HG02981 (cell line): ENCODE results near the gene MFAP3L.
"Not testable (repeated sequence)": the region's sequence is repeated elsewhere in the genome, so short reads cannot be mapped to it uniquely, and the experiment has no call there.

Experiments used
- ATAC-seq: cut with Tn5 transposase; IDR thresholded peaks from one replicate; pipeline ENCODE4 v1.9.1; 2021; ENCODE audit warnings: mild to moderate bottlenecking, moderate library complexity; ENCODE audit not compliant: unreplicated experiment

The MFAP3L gene

GRCh38 chr4:170026253-170027021 lies at the start of gene MFAP3L:
TSS of gene MFAP3L (minus strand) at chr4:170026395. CDS start at chr4:170005877, 20,518 bp downstream.
- peak; percentile 87 for ATAC-seq

- no peak for ATAC-seq
Measured at GRCh38 chr4:170071196-170071595, 45.0 kb upstream of the MFAP3L start.

- no peak for ATAC-seq
Measured at GRCh38 chr4:170068438-170069128, 42.4 kb upstream of the MFAP3L start.

GRCh38 chr4:170059421-170059820 lies 33.2 kb upstream of the MFAP3L start:
- ATAC-seq, result no peak

- no peak for ATAC-seq
Measured at GRCh38 chr4:170058826-170059225, 32.6 kb upstream of the MFAP3L start.

- ATAC-seq, result no peak
Measured at GRCh38 chr4:170057866-170058265, 31.7 kb upstream of the MFAP3L start.

GRCh38 chr4:170052919-170053318 lies 26.7 kb upstream of the MFAP3L start:
- no peak for ATAC-seq

- ATAC-seq, result no peak
Measured at GRCh38 chr4:170051402-170051801, 25.2 kb upstream of the MFAP3L start.

GRCh38 chr4:170049766-170050165 lies 23.6 kb upstream of the MFAP3L start:
- no peak for ATAC-seq

- ATAC-seq, result no peak
Measured at GRCh38 chr4:170047771-170048354, 21.7 kb upstream of the MFAP3L start.

GRCh38 chr4:170046156-170046555 lies 20.0 kb upstream of the MFAP3L start:
- ATAC-seq, result not testable (repeated sequence)

GRCh38 chr4:170040031-170040680 lies 14.0 kb upstream of the MFAP3L start:
- no peak for ATAC-seq

- ATAC-seq, result no peak
Measured at GRCh38 chr4:170038769-170039168, 12.6 kb upstream of the MFAP3L start.

GRCh38 chr4:170038232-170038631 lies 12.0 kb upstream of the MFAP3L start:
- no peak for ATAC-seq

- ATAC-seq, result no peak
Measured at GRCh38 chr4:170037481-170037880, 11.3 kb upstream of the MFAP3L start.

GRCh38 chr4:170035845-170036244 lies 9.7 kb upstream of the MFAP3L start:
- no peak for ATAC-seq

GRCh38 chr4:170035231-170035630 lies 9.0 kb upstream of the MFAP3L start:
- no peak for ATAC-seq

- ATAC-seq, result no peak
Measured at GRCh38 chr4:170033999-170034398, 7.8 kb upstream of the MFAP3L start.

GRCh38 chr4:170030121-170030520 lies 3.9 kb upstream of the MFAP3L start:
- ATAC-seq, result no peak

GRCh38 chr4:170027181-170027829 lies 1.1 kb upstream of the MFAP3L start:
- ATAC-seq, result peak; percentile 63
